ENCODE measurements around the gene FHIT.

Gene FHIT

GRCh38 chr3:60469481-60469880 lies 781.8 kb downstream of the FHIT start:
- no peak overlapping the region for H3K4me3 ChIP-seq (ENCODE audit: insufficient read length, low read depth)
- no peaks in the 10 kb centered on the region for H3K36me3 ChIP-seq (ENCODE audit: insufficient read depth, insufficient read length, low read length)
- no peaks in the 10 kb centered on the region for H3K27me3 ChIP-seq (ENCODE audit: insufficient read depth, insufficient read length)
- TF ChIP-seq ZNF274 (IDR thresholded peaks at IDR 0.05; ENCODE audit: low read depth, low read length) (no peak), YY1 (IDR thresholded peaks at IDR 0.05; ENCODE audit: insufficient read depth, insufficient read length) (no peak), SUZ12 (IDR thresholded peaks at IDR 0.05; ENCODE audit: extremely low read depth, insufficient read depth, insufficient read length) (no peak)
- no peaks in the 10 kb centered on the region for H3K9me3 ChIP-seq (ENCODE audit: insufficient read depth, low read length)
- peaks cover 4% of the 10 kb centered on the region for H3K4me1 ChIP-seq (ENCODE audit: insufficient read depth, insufficient read length)
- DNase-seq (ENCODE audit: low read depth, low spot score), result no peak
- H3K9ac ChIP-seq (ENCODE audit: insufficient read length, low read depth), result no peak overlapping the region

DNA sequence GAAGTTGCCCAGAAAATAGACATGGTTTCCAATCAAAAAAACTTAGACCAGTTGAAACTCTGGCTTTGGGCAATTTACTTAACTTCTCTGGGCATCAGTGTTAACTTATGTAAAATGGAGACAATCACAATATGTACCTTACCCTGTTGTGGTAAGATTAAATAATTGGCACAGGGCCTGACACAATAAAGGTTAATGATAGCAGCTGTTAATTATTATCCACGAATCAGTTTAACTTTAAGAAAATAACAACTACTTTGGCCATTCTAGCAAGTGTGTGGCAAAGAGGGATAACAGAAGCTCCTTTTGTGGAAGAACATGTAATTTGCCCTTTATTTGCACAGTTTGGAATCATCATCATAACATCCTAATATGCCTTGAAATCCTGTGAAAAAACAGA lies 787.6 kb downstream of the FHIT start:
- no peak overlapping the region for H3K4me3 ChIP-seq (ENCODE audit: insufficient read length, low read depth)
- no peaks in the 10 kb centered on the region for H3K36me3 ChIP-seq (ENCODE audit: insufficient read depth, insufficient read length, low read length)
- H3K9ac ChIP-seq (ENCODE audit: insufficient read length, low read depth), result no peak overlapping the region
- H3K27me3 ChIP-seq (ENCODE audit: insufficient read depth, insufficient read length), result no peaks in the 10 kb centered on the region
- no peak for TF ChIP-seq ZNF274 (IDR thresholded peaks at IDR 0.05; ENCODE audit: low read depth, low read length)
- TF ChIP-seq SUZ12 (IDR thresholded peaks at IDR 0.05; ENCODE audit: extremely low read depth, insufficient read depth, insufficient read length), result no peak
- no peak for TF ChIP-seq YY1 (IDR thresholded peaks at IDR 0.05; ENCODE audit: insufficient read depth, insufficient read length)
- H3K4me1 ChIP-seq (ENCODE audit: insufficient read depth, insufficient read length), result no peaks in the 10 kb centered on the region
- DNase-seq (ENCODE audit: low read depth, low spot score), result no peak
- no peaks in the 10 kb centered on the region for H3K9me3 ChIP-seq (ENCODE audit: insufficient read depth, low read length)

GRCh38 chr3:60461267-60461666 lies 790.0 kb downstream of the FHIT start:
- TF ChIP-seq SUZ12 (IDR thresholded peaks at IDR 0.05; ENCODE audit: extremely low read depth, insufficient read depth, insufficient read length), result no peak
- TF ChIP-seq YY1 (IDR thresholded peaks at IDR 0.05; ENCODE audit: insufficient read depth, insufficient read length), result no peak
- TF ChIP-seq ZNF274 (IDR thresholded peaks at IDR 0.05; ENCODE audit: low read depth, low read length), result no peak
- no peaks in the 10 kb centered on the region for H3K9me3 ChIP-seq (ENCODE audit: insufficient read depth, low read length)
- H3K9ac ChIP-seq (ENCODE audit: insufficient read length, low read depth), result no peak overlapping the region
- no peak for DNase-seq (ENCODE audit: low read depth, low spot score)
- no peak overlapping the region for H3K4me3 ChIP-seq (ENCODE audit: insufficient read length, low read depth)
- no peaks in the 10 kb centered on the region for H3K36me3 ChIP-seq (ENCODE audit: insufficient read depth, insufficient read length, low read length)
- no peaks in the 10 kb centered on the region for H3K4me1 ChIP-seq (ENCODE audit: insufficient read depth, insufficient read length)
- H3K27me3 ChIP-seq (ENCODE audit: insufficient read depth, insufficient read length), result no peaks in the 10 kb centered on the region

DNA sequence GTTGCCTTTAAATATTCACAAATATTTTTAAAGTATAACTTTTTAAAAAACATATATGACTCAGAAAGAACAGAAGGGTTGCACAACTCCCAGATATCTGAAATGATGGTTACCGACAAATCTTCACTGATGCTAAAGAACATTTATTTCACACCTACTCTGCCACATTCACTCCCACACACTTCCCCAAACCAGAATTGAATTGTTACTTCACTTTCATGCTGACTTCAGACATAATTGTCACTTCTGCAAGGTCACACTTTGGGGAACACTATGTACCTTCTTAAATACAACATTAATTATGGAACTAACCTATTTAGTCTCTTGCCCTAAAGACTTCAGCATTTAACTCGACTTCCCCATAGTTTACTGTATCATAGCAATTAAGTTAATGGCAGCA lies 795.1 kb downstream of the FHIT start:
- no peaks in the 10 kb centered on the region for H3K27me3 ChIP-seq (ENCODE audit: insufficient read depth, insufficient read length)
- no peaks in the 10 kb centered on the region for H3K4me1 ChIP-seq (ENCODE audit: insufficient read depth, insufficient read length)
- H3K4me3 ChIP-seq (ENCODE audit: insufficient read length, low read depth), result no peak overlapping the region
- DNase-seq (ENCODE audit: low read depth, low spot score), result no peak
- no peak overlapping the region for H3K9ac ChIP-seq (ENCODE audit: insufficient read length, low read depth)
- H3K9me3 ChIP-seq (ENCODE audit: insufficient read depth, low read length), result no peaks in the 10 kb centered on the region
- H3K36me3 ChIP-seq (ENCODE audit: insufficient read depth, insufficient read length, low read length), result no peaks in the 10 kb centered on the region
- TF ChIP-seq YY1 (IDR thresholded peaks at IDR 0.05; ENCODE audit: insufficient read depth, insufficient read length) (no peak), ZNF274 (IDR thresholded peaks at IDR 0.05; ENCODE audit: low read depth, low read length) (no peak), SUZ12 (IDR thresholded peaks at IDR 0.05; ENCODE audit: extremely low read depth, insufficient read depth, insufficient read length) (no peak)

DNA sequence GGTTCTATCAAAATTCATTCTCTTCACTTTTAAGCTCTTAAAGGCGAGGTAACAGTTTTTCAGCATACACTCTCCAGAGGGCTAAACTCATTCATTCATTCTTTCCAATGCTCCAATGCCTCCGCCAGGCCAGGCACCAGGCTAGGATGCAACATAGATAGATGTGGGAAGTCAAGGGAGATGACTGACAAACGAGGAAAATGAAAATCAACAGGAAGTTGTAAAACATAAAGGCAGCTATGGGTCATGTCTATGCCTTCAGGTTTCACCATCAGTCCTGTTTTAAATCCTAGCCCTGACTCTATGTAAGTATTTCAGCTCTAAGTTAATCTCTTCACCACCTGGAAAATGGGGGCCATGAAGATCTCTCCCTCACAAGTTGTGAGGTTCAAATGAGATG lies 797.9 kb downstream of the FHIT start:
- H3K4me1 ChIP-seq (ENCODE audit: insufficient read depth, insufficient read length), result no peaks in the 10 kb centered on the region
- no peaks in the 10 kb centered on the region for H3K27me3 ChIP-seq (ENCODE audit: insufficient read depth, insufficient read length)
- no peak overlapping the region for H3K9ac ChIP-seq (ENCODE audit: insufficient read length, low read depth)
- TF ChIP-seq YY1 (IDR thresholded peaks at IDR 0.05; ENCODE audit: insufficient read depth, insufficient read length) (no peak), ZNF274 (IDR thresholded peaks at IDR 0.05; ENCODE audit: low read depth, low read length) (no peak), SUZ12 (IDR thresholded peaks at IDR 0.05; ENCODE audit: extremely low read depth, insufficient read depth, insufficient read length) (no peak)
- no peak for DNase-seq (ENCODE audit: low read depth, low spot score)
- no peaks in the 10 kb centered on the region for H3K36me3 ChIP-seq (ENCODE audit: insufficient read depth, insufficient read length, low read length)
- no peaks in the 10 kb centered on the region for H3K9me3 ChIP-seq (ENCODE audit: insufficient read depth, low read length)
- no peak overlapping the region for H3K4me3 ChIP-seq (ENCODE audit: insufficient read length, low read depth)

- H3K4me1 ChIP-seq (ENCODE audit: insufficient read depth, insufficient read length), result no peaks in the 10 kb centered on the region
- no peaks in the 10 kb centered on the region for H3K36me3 ChIP-seq (ENCODE audit: insufficient read depth, insufficient read length, low read length)
- H3K27me3 ChIP-seq (ENCODE audit: insufficient read depth, insufficient read length), result no peaks in the 10 kb centered on the region
- no peaks in the 10 kb centered on the region for H3K9me3 ChIP-seq (ENCODE audit: insufficient read depth, low read length)
- no peak overlapping the region for H3K9ac ChIP-seq (ENCODE audit: insufficient read length, low read depth)
- no peak for TF ChIP-seq YY1 (IDR thresholded peaks at IDR 0.05; ENCODE audit: insufficient read depth, insufficient read length)
- no peak for TF ChIP-seq SUZ12 (IDR thresholded peaks at IDR 0.05; ENCODE audit: extremely low read depth, insufficient read depth, insufficient read length)
- no peak for TF ChIP-seq ZNF274 (IDR thresholded peaks at IDR 0.05; ENCODE audit: low read depth, low read length)
- no peak overlapping the region for H3K4me3 ChIP-seq (ENCODE audit: insufficient read length, low read depth)
- no peak for DNase-seq (ENCODE audit: low read depth, low spot score)
Measured at GRCh38 chr3:60448696-60449095, 802.6 kb downstream of the FHIT start.

DNA sequence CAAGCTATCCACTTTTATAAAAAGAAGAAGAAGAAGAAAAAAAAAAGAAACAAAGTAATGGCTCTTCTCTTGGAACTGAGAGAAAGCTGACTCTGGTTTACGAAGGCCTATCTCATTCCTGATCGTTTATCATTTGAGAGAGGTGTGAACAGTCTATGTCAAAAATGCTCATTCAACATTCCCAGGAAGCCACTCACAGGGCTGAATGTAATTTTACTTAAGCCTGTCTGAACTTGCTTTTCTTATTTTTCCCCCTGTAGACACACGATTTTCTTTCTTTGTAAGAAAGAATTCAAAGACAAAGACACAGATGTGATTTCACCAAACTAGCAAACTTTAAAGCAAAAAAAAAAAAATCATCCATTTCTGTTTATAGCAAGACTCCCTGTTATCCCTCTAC lies 805.8 kb downstream of the FHIT start:
- H3K27me3 ChIP-seq (ENCODE audit: insufficient read depth, insufficient read length), result no peaks in the 10 kb centered on the region
- TF ChIP-seq ZNF274 (IDR thresholded peaks at IDR 0.05; ENCODE audit: low read depth, low read length) (no peak), SUZ12 (IDR thresholded peaks at IDR 0.05; ENCODE audit: extremely low read depth, insufficient read depth, insufficient read length) (no peak), YY1 (IDR thresholded peaks at IDR 0.05; ENCODE audit: insufficient read depth, insufficient read length) (no peak)
- DNase-seq (ENCODE audit: low read depth, low spot score), result no peak
- no peaks in the 10 kb centered on the region for H3K9me3 ChIP-seq (ENCODE audit: insufficient read depth, low read length)
- H3K4me3 ChIP-seq (ENCODE audit: insufficient read length, low read depth), result no peak overlapping the region
- no peaks in the 10 kb centered on the region for H3K4me1 ChIP-seq (ENCODE audit: insufficient read depth, insufficient read length)
- no peaks in the 10 kb centered on the region for H3K36me3 ChIP-seq (ENCODE audit: insufficient read depth, insufficient read length, low read length)
- H3K9ac ChIP-seq (ENCODE audit: insufficient read length, low read depth), result no peak overlapping the region
